Central memory CD4-positive, alpha-beta T cell (primary cell): ENCODE results near the gene MYO6.

Source experiments
- DNase-seq: peaks from one replicate; pipeline ENCODE4 v3.0.0; 2022

Gene MYO6

GRCh38 chr6:75770844-75771243 is 21.8 kb downstream of the MYO6 start:
- no peak for DNase-seq

GRCh38 chr6:75775219-75775618 is 26.2 kb downstream of the MYO6 start:
- DNase-seq = no peak

- no peak for DNase-seq
Measured at GRCh38 chr6:75776461-75776860, 27.4 kb downstream of the MYO6 start.

- DNase-seq = no peak
Measured at GRCh38 chr6:75778757-75779156, 29.7 kb downstream of the MYO6 start.

- DNase-seq = no peak
Measured at GRCh38 chr6:75786152-75786551, 37.1 kb downstream of the MYO6 start.

- DNase-seq = no peak
Measured at GRCh38 chr6:75788894-75789293, 39.9 kb downstream of the MYO6 start.

- DNase-seq = no peak
Measured at GRCh38 chr6:75791881-75792280, 42.8 kb downstream of the MYO6 start.

- DNase-seq = no peak
Measured at GRCh38 chr6:75794351-75794846, 45.4 kb downstream of the MYO6 start.

GRCh38 chr6:75794954-75795739 is 46.1 kb downstream of the MYO6 start:
- no peak for DNase-seq

GRCh38 chr6:75796723-75797122 is 47.7 kb downstream of the MYO6 start:
- no peak for DNase-seq

GRCh38 chr6:75800133-75800532 is 51.1 kb downstream of the MYO6 start:
- DNase-seq = no peak

GRCh38 chr6:75800708-75801505 is 51.9 kb downstream of the MYO6 start:
- DNase-seq = no peak

- no peak for DNase-seq
Measured at GRCh38 chr6:75802366-75802765, 53.3 kb downstream of the MYO6 start.

GRCh38 chr6:75808507-75808906 is 59.5 kb downstream of the MYO6 start:
- no peak for DNase-seq

- DNase-seq = no peak
Measured at GRCh38 chr6:75812560-75812959, 63.5 kb downstream of the MYO6 start.

- no peak for DNase-seq
Measured at GRCh38 chr6:75813476-75814250, 64.6 kb downstream of the MYO6 start.

GRCh38 chr6:75815756-75816155 is 66.7 kb downstream of the MYO6 start:
- no peak for DNase-seq

GRCh38 chr6:75818098-75818855 is 69.2 kb downstream of the MYO6 start:
- no peak for DNase-seq

GRCh38 chr6:75819776-75820487 is 70.9 kb downstream of the MYO6 start:
- no peak for DNase-seq

- DNase-seq = no peak
Measured at GRCh38 chr6:75824160-75824559, 75.1 kb downstream of the MYO6 start.

GRCh38 chr6:75827163-75827562 is 78.1 kb downstream of the MYO6 start:
- no peak for DNase-seq
